ENCODE results near the gene PAGE2B.

DNA sequence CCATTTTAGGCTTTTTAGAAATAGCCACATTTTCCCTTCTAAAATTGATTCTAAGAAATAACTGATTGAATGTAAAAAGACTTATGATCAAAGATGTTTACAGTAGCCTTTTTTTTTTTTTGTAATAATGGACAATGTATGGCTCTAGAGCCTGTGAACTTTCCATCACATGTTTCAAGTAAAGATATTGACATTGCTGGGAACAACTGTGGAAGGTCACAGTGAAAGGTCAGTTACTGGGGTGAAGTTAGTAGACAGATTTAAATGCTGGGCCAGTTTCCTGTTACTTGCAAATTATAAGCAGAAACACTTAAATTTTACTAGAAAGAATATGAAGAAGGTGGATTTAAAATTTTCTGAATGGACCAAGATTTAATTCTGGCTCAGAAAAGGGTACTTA, 32.4 kb downstream of the PAGE2B start:
- no peak for TF ChIP-seq EZH2 (IDR thresholded peaks at IDR 0.05; ENCODE audit: insufficient read depth, low read length)
- TF ChIP-seq, protein P1, sequence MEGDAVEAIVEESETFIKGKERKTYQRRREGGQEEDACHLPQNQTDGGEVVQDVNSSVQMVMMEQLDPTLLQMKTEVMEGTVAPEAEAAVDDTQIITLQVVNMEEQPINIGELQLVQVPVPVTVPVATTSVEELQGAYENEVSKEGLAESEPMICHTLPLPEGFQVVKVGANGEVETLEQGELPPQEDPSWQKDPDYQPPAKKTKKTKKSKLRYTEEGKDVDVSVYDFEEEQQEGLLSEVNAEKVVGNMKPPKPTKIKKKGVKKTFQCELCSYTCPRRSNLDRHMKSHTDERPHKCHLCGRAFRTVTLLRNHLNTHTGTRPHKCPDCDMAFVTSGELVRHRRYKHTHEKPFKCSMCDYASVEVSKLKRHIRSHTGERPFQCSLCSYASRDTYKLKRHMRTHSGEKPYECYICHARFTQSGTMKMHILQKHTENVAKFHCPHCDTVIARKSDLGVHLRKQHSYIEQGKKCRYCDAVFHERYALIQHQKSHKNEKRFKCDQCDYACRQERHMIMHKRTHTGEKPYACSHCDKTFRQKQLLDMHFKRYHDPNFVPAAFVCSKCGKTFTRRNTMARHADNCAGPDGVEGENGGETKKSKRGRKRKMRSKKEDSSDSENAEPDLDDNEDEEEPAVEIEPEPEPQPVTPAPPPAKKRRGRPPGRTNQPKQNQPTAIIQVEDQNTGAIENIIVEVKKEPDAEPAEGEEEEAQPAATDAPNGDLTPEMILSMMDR (IDR thresholded peaks at IDR 0.05; ENCODE audit: insufficient read depth, low read depth, low read length): no peak

Data from astrocyte (in vitro differentiated cells and primary cell).